Measurements from ENCODE around the gene DUOXA1.
A peak's percentile ranks its signal among the peaks of the same experiment; 100 is the strongest.
"Not testable (repeated sequence)": the region's sequence is repeated elsewhere in the genome, so short reads cannot be mapped to it uniquely, and the experiment has no call there.

DUOXA1 gene

DNA sequence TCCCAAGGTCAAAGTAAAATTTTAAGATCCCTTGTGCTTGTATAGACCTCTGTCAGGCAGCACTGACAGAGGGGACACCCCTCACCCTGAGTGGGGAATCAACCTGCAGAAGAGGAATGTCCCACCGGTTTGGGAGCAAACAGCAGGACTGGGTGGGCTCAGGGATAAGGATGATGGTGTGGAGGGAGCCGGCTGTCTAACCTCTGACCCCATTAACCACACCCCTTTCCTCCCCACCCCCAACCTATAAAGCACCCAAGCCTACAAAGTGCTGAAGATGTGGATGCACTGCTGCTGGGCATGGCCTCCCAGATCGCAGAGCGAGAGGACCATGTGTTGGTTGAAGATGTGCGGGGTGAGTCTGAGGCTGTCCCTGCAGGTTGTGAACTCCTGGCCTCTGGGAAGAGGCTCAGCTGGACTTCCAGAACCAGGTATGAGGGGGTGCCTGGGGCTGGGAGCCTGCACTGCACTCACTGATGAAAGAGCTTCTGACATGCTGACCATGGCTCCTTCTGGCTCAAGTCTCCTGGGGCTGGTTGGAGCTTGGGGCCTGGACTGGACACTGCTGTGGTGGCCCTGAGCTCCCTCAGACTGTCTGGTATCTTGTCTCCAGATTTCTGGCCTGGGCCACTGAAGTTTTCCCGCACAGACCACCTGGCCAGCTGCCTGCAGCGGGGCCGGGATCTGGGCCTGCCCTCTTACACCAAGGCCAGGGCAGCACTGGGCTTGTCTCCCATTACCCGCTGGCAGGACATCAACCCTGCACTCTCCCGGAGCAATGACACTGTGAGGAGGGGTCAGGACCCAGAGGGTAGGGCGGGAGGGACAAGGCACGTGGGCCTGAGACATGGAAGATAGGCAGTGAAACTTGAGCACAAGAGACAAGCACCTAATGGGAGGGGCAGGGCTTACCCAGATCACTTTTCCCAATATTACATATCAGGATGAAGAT lies 9.4 kb upstream of the DUOXA1 start:
- 100% methylated on average over 8 of the region's 12 CpGs for WGBS (ENCODE audit: insufficient coverage)
- Histone ChIP-seq H3K4me3 (ENCODE audit: control insufficient read depth in 1 of 7, extremely low read depth in 1 of 7, insufficient read depth in 4 of 7, low read depth in 2 of 7, low read length in 6 of 7) (no peak overlapping the region), H3K36me3 (ENCODE audit: control insufficient read depth in 4 of 4, insufficient read depth in 4 of 4, low read length in 3 of 4) (no peaks in the 10 kb centered on the region), H3K4me1 (ENCODE audit: control extremely low read depth in 1 of 4, control insufficient read depth in 4 of 4, insufficient read depth in 4 of 4, low read length in 3 of 4) (peaks cover 0 to 7% (median 3%) of the 10 kb centered on the region in 4 experiments), H3K27me3 (replicated peaks in 2 of 5; ENCODE audit: control insufficient read depth in 4 of 5, insufficient read depth in 5 of 5, low read length in 4 of 5) (peaks cover 0 to 34% (median 17%) of the 10 kb centered on the region in 5 experiments), H3K27ac (ENCODE audit: insufficient read depth in 1 of 2, low read depth in 1 of 2, low read length in 2 of 2, poor library complexity in 1 of 2, severe bottlenecking in 2 of 2) (no peak overlapping the region), H3K9me3 (ENCODE audit: control extremely low read depth in 1 of 5, control insufficient read depth in 4 of 5, insufficient read depth in 2 of 5, low read depth in 1 of 5, low read length in 4 of 5) (peaks cover 0 to 2% (median 0%) of the 10 kb centered on the region in 5 experiments)
- POLR2A ChIA-PET = no interaction called here
- no peak for DNase-seq
- CTCF ChIA-PET = interaction anchor here (1.0 to 1.6 kb wide), 3 partner anchors 12 to 21 kb away, joined by 4 to 6 read pairs (median 5); no protein-coding TSS in a partner anchor

DNA sequence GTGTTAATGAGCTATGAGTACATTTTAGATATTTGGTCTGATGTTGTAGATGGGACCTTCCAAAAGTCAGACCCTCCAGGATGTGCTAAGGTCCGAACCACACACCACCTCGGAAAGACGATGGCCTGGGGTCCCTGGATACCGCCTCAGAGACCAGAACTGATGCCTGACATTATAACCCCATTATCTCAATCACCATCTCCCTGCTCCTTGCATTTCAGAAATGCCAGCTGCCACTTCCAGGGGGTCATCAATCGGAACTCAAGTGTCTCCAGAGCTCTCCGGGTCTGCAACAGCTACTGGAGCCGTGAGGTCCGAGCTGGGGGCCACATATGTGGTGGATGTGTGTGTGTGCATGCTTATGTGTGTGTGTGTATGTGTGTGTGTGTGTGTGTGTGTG lies 8.0 kb upstream of the DUOXA1 start:
- WGBS (ENCODE audit: insufficient coverage) = 95% methylated on average over 8 of the region's 8 CpGs
- Histone ChIP-seq H3K4me1 (ENCODE audit: control extremely low read depth in 1 of 4, control insufficient read depth in 4 of 4, insufficient read depth in 4 of 4, low read length in 3 of 4) (peaks cover 0 to 7% (median 3%) of the 10 kb centered on the region in 4 experiments), H3K36me3 (ENCODE audit: control insufficient read depth in 4 of 4, insufficient read depth in 4 of 4, low read length in 3 of 4) (no peaks in the 10 kb centered on the region), H3K4me3 (ENCODE audit: control insufficient read depth in 1 of 7, extremely low read depth in 1 of 7, insufficient read depth in 4 of 7, low read depth in 2 of 7, low read length in 6 of 7) (no peak overlapping the region), H3K27me3 (replicated peaks in 2 of 5; ENCODE audit: control insufficient read depth in 4 of 5, insufficient read depth in 5 of 5, low read length in 4 of 5) (peaks cover 0 to 48% (median 28%) of the 10 kb centered on the region in 5 experiments), H3K9me3 (ENCODE audit: control extremely low read depth in 1 of 5, control insufficient read depth in 4 of 5, insufficient read depth in 2 of 5, low read depth in 1 of 5, low read length in 4 of 5) (peaks cover 0 to 2% (median 0%) of the 10 kb centered on the region in 5 experiments), H3K27ac (ENCODE audit: insufficient read depth in 1 of 2, low read depth in 1 of 2, low read length in 2 of 2, poor library complexity in 1 of 2, severe bottlenecking in 2 of 2) (no peak overlapping the region)
- CTCF ChIA-PET = interaction anchor here (0.9 to 1.2 kb wide), 2 partner anchors 11 to 19 kb away, joined by 4 read pairs; no protein-coding TSS in a partner anchor
- DNase-seq = no peak
- POLR2A ChIA-PET = no interaction called here

DNA sequence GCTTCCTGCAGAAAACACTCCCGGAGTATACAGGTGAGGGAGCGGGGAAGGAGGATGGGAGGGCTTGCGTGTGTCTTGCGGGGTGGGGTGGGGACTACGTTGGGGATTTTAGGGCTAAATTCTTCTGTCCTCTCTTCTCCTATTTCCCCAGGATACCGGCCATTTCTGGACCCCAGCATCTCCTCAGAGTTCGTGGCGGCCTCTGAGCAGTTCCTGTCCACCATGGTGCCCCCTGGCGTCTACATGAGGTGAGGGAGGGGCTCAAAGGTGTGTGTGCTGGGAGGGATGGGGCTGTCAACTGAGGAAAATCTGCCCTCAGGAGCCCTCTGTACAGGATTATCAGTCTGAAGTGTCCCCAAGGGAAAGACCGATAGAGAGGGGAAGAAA lies 6.7 kb upstream of the DUOXA1 start:
- 7% methylated on average over 3 of the region's 10 CpGs for WGBS (ENCODE audit: insufficient coverage)
- H3K36me3 ChIP-seq (ENCODE audit: control insufficient read depth in 4 of 4, insufficient read depth in 4 of 4, low read length in 3 of 4) = no peaks in the 10 kb centered on the region
- H3K9me3 ChIP-seq (ENCODE audit: control extremely low read depth in 1 of 5, control insufficient read depth in 4 of 5, insufficient read depth in 2 of 5, low read depth in 1 of 5, low read length in 4 of 5) = peaks cover 0 to 2% (median 0%) of the 10 kb centered on the region in 5 experiments
- CTCF ChIA-PET = interaction anchor here (1.8 kb wide), 1 partner anchor 19 kb away, joined by 4 read pairs; no protein-coding TSS in a partner anchor
- no peak for DNase-seq
- no peak overlapping the region for H3K27ac ChIP-seq (ENCODE audit: insufficient read depth in 1 of 2, low read depth in 1 of 2, low read length in 2 of 2, poor library complexity in 1 of 2, severe bottlenecking in 2 of 2)
- POLR2A ChIA-PET = no interaction called here
- H3K4me1 ChIP-seq (ENCODE audit: control extremely low read depth in 1 of 4, control insufficient read depth in 4 of 4, insufficient read depth in 4 of 4, low read length in 3 of 4) = peaks cover 0 to 7% (median 3%) of the 10 kb centered on the region in 4 experiments
- H3K4me3 ChIP-seq (ENCODE audit: control insufficient read depth in 1 of 7, extremely low read depth in 1 of 7, insufficient read depth in 4 of 7, low read depth in 2 of 7, low read length in 6 of 7) = no peak overlapping the region
- peaks cover 0 to 58% (median 30%) of the 10 kb centered on the region in 5 experiments for H3K27me3 ChIP-seq (replicated peaks in 2 of 5; ENCODE audit: control insufficient read depth in 4 of 5, insufficient read depth in 5 of 5, low read length in 4 of 5)

DNA sequence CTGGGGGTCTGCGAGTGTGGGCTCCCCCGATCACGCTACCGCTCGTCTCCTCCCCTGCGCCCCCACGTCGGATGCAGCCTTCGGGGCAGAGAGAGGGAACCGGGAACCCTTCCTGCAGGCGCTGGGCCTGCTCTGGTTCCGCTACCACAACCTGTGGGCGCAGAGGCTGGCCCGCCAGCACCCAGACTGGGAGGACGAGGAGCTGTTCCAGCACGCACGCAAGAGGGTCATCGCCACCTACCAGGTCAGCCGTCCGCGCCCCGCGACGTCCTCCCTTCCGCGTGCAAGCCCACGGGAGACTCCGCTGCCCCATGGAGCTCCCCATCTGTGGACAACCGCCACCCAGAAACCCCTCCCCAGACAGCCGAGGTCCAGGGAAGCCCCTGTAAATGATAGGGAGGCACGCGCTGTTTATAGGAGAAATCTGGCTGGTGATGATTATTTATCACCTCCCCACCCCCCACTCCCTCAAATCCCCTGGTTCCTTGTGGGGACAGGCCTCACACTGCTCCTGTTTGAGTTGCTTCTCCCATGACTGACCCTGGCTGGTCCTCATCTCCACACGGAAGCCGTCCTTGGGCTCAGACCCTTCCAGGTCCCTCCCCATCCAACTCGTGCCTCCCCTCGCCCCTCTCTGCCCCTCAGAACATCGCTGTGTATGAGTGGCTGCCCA lies 6.2 kb upstream of the DUOXA1 start:
- CTCF ChIA-PET = interaction anchor here (1.8 kb wide), 1 partner anchor 20 kb away, joined by 4 read pairs; no protein-coding TSS in a partner anchor
- H3K4me1 ChIP-seq (ENCODE audit: control extremely low read depth in 1 of 4, control insufficient read depth in 4 of 4, insufficient read depth in 4 of 4, low read length in 3 of 4); H3K36me3 ChIP-seq (ENCODE audit: control insufficient read depth in 4 of 4, insufficient read depth in 4 of 4, low read length in 3 of 4); H3K9me3 ChIP-seq (ENCODE audit: control extremely low read depth in 1 of 5, control insufficient read depth in 4 of 5, insufficient read depth in 2 of 5, low read depth in 1 of 5, low read length in 4 of 5); H3K27ac ChIP-seq (ENCODE audit: insufficient read depth in 1 of 2, low read depth in 1 of 2, low read length in 2 of 2, poor library complexity in 1 of 2, severe bottlenecking in 2 of 2); H3K4me3 ChIP-seq (ENCODE audit: control insufficient read depth in 1 of 7, extremely low read depth in 1 of 7, insufficient read depth in 4 of 7, low read depth in 2 of 7, low read length in 6 of 7); DNase-seq; POLR2A ChIA-PET: not testable (repeated sequence)
- H3K27me3 ChIP-seq (replicated peaks in 2 of 5; ENCODE audit: control insufficient read depth in 4 of 5, insufficient read depth in 5 of 5, low read length in 4 of 5) = peaks cover 0 to 63% (median 31%) of the 10 kb centered on the region in 5 experiments
- no CpG with 5 or more reads among the region's 37 CpGs for WGBS (ENCODE audit: insufficient coverage)

DNA sequence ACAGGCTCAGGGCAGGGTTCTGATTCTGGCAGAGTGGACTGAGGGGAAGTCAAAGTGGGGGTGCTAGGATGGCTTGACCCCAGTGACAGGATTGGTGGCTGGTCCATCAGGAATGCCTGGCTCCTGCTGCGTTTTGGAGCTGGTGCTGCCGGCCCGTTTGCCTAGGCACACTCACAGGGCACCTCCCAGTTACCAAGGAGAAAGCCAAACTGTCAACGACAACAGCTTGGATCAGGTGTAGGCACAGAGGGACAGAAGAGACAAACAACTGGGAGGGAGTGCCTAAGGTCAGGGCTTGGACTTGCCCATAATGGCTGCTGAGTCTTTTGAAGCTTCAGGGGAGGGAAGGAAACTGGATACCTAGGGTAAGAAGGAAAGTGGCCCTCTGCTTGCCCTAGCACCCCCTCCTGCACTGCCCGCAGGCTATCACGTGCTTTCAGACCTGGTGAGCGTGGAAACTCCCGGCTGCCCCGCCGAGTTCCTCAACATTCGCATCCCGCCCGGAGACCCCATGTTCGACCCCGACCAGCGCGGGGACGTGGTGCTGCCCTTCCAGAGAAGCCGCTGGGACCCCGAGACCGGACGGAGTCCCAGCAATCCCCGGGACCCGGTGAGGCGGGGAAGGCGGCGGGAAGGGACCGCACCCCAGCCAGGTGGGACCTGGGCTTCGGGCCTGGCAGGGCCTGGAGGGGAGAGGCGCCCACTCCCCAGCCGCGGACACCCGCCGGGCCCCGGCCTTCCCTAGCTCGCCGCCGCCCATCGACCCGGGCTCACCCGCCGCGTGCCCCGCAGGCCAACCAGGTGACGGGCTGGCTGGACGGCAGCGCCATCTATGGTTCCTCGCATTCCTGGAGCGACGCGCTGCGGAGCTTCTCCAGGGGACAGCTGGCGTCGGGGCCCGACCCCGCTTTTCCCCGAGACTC lies 5.3 kb upstream of the DUOXA1 start:
- H3K4me3 ChIP-seq (ENCODE audit: control insufficient read depth in 1 of 7, extremely low read depth in 1 of 7, insufficient read depth in 4 of 7, low read depth in 2 of 7, low read length in 6 of 7) = peak overlapping the region in 2 of 7 experiments; percentile 15 to 33
- peaks cover 0 to 7% (median 3%) of the 10 kb centered on the region in 4 experiments for H3K4me1 ChIP-seq (ENCODE audit: control extremely low read depth in 1 of 4, control insufficient read depth in 4 of 4, insufficient read depth in 4 of 4, low read length in 3 of 4)
- H3K9me3 ChIP-seq (ENCODE audit: control extremely low read depth in 1 of 5, control insufficient read depth in 4 of 5, insufficient read depth in 2 of 5, low read depth in 1 of 5, low read length in 4 of 5) = peaks cover 0 to 2% (median 0%) of the 10 kb centered on the region in 5 experiments
- peak in 2 of 3 donors; percentile 40 to 44 for DNase-seq
- CTCF ChIA-PET = interaction anchor here (0.8 to 1.8 kb wide), 4 partner anchors 8 to 21 kb away, joined by 3 to 5 read pairs (median 4); no protein-coding TSS in a partner anchor
- H3K27ac ChIP-seq (ENCODE audit: insufficient read depth in 1 of 2, low read depth in 1 of 2, low read length in 2 of 2, poor library complexity in 1 of 2, severe bottlenecking in 2 of 2) = no peak overlapping the region
- POLR2A ChIA-PET = no interaction called here
- WGBS (ENCODE audit: insufficient coverage) = 10% methylated on average over 35 of the region's 57 CpGs
- H3K36me3 ChIP-seq (ENCODE audit: control insufficient read depth in 4 of 4, insufficient read depth in 4 of 4, low read length in 3 of 4) = no peaks in the 10 kb centered on the region
- peaks cover 0 to 72% (median 40%) of the 10 kb centered on the region in 5 experiments for H3K27me3 ChIP-seq (replicated peaks in 2 of 5; ENCODE audit: control insufficient read depth in 4 of 5, insufficient read depth in 5 of 5, low read length in 4 of 5)

DNA sequence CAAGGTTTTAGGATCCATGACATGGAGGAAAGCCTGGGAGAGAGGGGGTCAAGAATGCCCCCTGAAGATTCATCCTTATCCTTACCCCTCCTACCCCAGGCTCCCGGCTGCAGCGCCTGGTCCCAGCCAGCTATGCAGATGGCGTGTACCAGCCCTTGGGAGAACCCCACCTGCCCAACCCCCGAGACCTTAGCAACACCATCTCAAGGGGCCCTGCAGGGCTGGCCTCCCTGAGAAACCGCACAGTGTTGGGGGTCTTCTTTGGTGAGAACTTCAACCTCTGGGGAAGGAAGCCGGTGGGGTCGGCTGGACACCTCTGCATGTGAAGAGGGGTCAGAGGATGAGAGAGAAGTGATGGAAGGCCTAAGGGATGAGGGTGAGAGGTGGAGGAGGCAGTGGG lies 4.4 kb upstream of the DUOXA1 start:
- Histone ChIP-seq H3K9me3 (ENCODE audit: control extremely low read depth in 1 of 5, control insufficient read depth in 4 of 5, insufficient read depth in 2 of 5, low read depth in 1 of 5, low read length in 4 of 5) (peaks cover 0 to 2% (median 0%) of the 10 kb centered on the region in 5 experiments), H3K27ac (ENCODE audit: insufficient read depth in 1 of 2, low read depth in 1 of 2, low read length in 2 of 2, poor library complexity in 1 of 2, severe bottlenecking in 2 of 2) (no peak overlapping the region), H3K4me3 (ENCODE audit: control insufficient read depth in 1 of 7, extremely low read depth in 1 of 7, insufficient read depth in 4 of 7, low read depth in 2 of 7, low read length in 6 of 7) (no peak overlapping the region), H3K27me3 (replicated peaks in 2 of 5; ENCODE audit: control insufficient read depth in 4 of 5, insufficient read depth in 5 of 5, low read length in 4 of 5) (peaks cover 0 to 81% (median 41%) of the 10 kb centered on the region in 5 experiments), H3K36me3 (ENCODE audit: control insufficient read depth in 4 of 4, insufficient read depth in 4 of 4, low read length in 3 of 4) (no peaks in the 10 kb centered on the region), H3K4me1 (ENCODE audit: control extremely low read depth in 1 of 4, control insufficient read depth in 4 of 4, insufficient read depth in 4 of 4, low read length in 3 of 4) (peaks cover 0 to 13% (median 7%) of the 10 kb centered on the region in 4 experiments)
- WGBS (ENCODE audit: insufficient coverage) = 98% methylated on average over 5 of the region's 7 CpGs
- ChIA-PET POLR2A (no interaction called here), CTCF (interaction anchor here (1.0 to 1.2 kb wide), 2 partner anchors 7 to 13 kb away, joined by 3 to 5 read pairs; no protein-coding TSS in a partner anchor)
- DNase-seq = no peak
